Endothelial cell of umbilical vein (primary cell): ENCODE data around the gene DNAJC8. TPM values are rescaled to one million over a fixed set of nuclear protein-coding genes. Genes with fewer than 3 reads are reported as not detected.

Source experiments
- BruUV-seq: library from RNA; stranded (reverse); fragments of 400-500 nt; replicated peaks from 2 replicates; lab custom pipeline; 2021; lab: Mats Ljungman, UMichigan
- CTCF ChIA-PET: fragments of 300-600, 350-600 bp; sonication (Branson Sonifier 250); formaldehyde crosslinking; loops from one replicate; lab custom pipeline; 2021; ENCODE audit warnings: antibody characterized with exemption, inconsistent platforms; lab: Charles Lee
- POLR2A ChIA-PET: fragments of 300-600, 350-600 bp; sonication (Branson Sonifier 250); formaldehyde crosslinking; loops from one replicate; lab custom pipeline; 2021; ENCODE audit warnings: antibody characterized with exemption, inconsistent platforms; lab: Charles Lee
- DNase-seq: peaks from one replicate; pipeline ENCODE4 v3.0.0-alpha.2; 2011; ENCODE audit warnings: low read depth, low spot score
- FAIRE-seq: peaks from 2 replicates; lab custom pipeline; 2011; peaks lifted over from hg19 to GRCh38; lab: Jason Lieb, UNC
- H2AFZ ChIP-seq: 2 replicates; pipeline ENCODE4 v1.6.0; 2012; ENCODE audit warnings: low read depth, low read length, control low read depth, inconsistent platforms
- H3K27ac ChIP-seq: 2 replicates; pipeline ENCODE4 v1.5.1; 2011; ENCODE audit warnings: low read depth, mild to moderate bottlenecking, control low read depth, low read length, moderate library complexity; ENCODE audit not compliant: insufficient read depth
- H3K27me3 ChIP-seq, 2 experiments: 2 replicates each; pipeline versions ENCODE4 v1.6.0 to v1.6.1; 2011; ENCODE audit warnings: low read length in 2 of 2, mixed read lengths in 1 of 2; ENCODE audit not compliant: control insufficient read depth in 2 of 2, insufficient read depth in 2 of 2
- H3K36me3 ChIP-seq, 2 experiments: 2 replicates in 1 of 2; 3 replicates in 1 of 2; pipeline ENCODE4 v1.5.1; 2011; ENCODE audit warnings: low read length in 2 of 2, mild to moderate bottlenecking in 1 of 2, moderate library complexity in 1 of 2; ENCODE audit not compliant: control insufficient read depth in 2 of 2, insufficient read depth in 2 of 2; ENCODE audit errors: extremely low read depth in 1 of 2
- H3K4me1 ChIP-seq: 3 replicates; pipeline ENCODE4 v1.5.1; 2011; ENCODE audit warnings: mild to moderate bottlenecking, low read length; ENCODE audit not compliant: control insufficient read depth, insufficient read depth; ENCODE audit errors: extremely low read depth
- H3K4me2 ChIP-seq: 2 replicates; pipeline ENCODE4 v1.6.1; 2011; ENCODE audit warnings: low read length, control low read depth, mixed read lengths; ENCODE audit not compliant: insufficient read depth
- H3K4me3 ChIP-seq, 3 experiments: fragments of 200-600 bp in 1 of 3; sonication (generic), shearing (Covaris generic) in 1 of 3; replicated peaks in 1 of 3; 2 replicates each; pipeline ENCODE4 v1.5.1; 2011 to 2016; ENCODE audit warnings: control low read depth in 3 of 3, low read length in 3 of 3, mild to moderate bottlenecking in 2 of 3, inconsistent platforms in 1 of 3, low read depth in 1 of 3, moderate library complexity in 1 of 3; ENCODE audit not compliant: insufficient read depth in 1 of 3
- H3K79me2 ChIP-seq: 2 replicates; pipeline ENCODE4 v1.6.0; 2012; ENCODE audit warnings: low read length, inconsistent platforms; ENCODE audit not compliant: control insufficient read depth, insufficient read depth
- H3K9ac ChIP-seq: replicated peaks from 2 replicates; pipeline ENCODE3; 2011; ENCODE audit warnings: low read length, control low read depth; ENCODE audit not compliant: insufficient read depth; ENCODE audit errors: extremely low read depth
- H3K9me1 ChIP-seq: replicated peaks from 3 replicates; pipeline ENCODE4 v1.6.0; 2011; ENCODE audit warnings: mild to moderate bottlenecking, low read length; ENCODE audit not compliant: control insufficient read depth, insufficient read depth; ENCODE audit errors: extremely low read depth
- H3K9me3 ChIP-seq: replicated peaks from 2 replicates; pipeline ENCODE4 v1.5.1; 2012; ENCODE audit warnings: low read length, inconsistent platforms; ENCODE audit not compliant: control insufficient read depth, insufficient read depth
- H4K20me1 ChIP-seq: replicated peaks from 2 replicates; pipeline ENCODE3; 2011; ENCODE audit warnings: mild to moderate bottlenecking, low read length; ENCODE audit not compliant: control insufficient read depth, insufficient read depth; ENCODE audit errors: extremely low read depth
- CTCF ChIP-seq, 2 donors: IDR thresholded peaks; 1 replicate in 1 of 2; 2 replicates in 1 of 2; pipeline ENCODE4 v1.5.1; 2011; ENCODE audit warnings: low read length in 2 of 2, mild to moderate bottlenecking in 2 of 2, moderate library complexity in 2 of 2, control low read depth in 1 of 2, inconsistent platforms in 1 of 2, low read depth in 1 of 2; ENCODE audit not compliant: insufficient read depth in 1 of 2; ENCODE audit errors: extremely low read depth in 1 of 2
- EZH2 ChIP-seq: IDR thresholded peaks from 2 replicates; pipeline ENCODE4 v1.6.1; 2012; ENCODE audit warnings: borderline replicate concordance, low read depth, mild to moderate bottlenecking, moderate library complexity, low read length, inconsistent platforms; ENCODE audit not compliant: severe bottlenecking
- GATA2 ChIP-seq: IDR thresholded peaks from 2 replicates; pipeline ENCODE4 v1.7.0; 2011; ENCODE audit warnings: low read depth, mild to moderate bottlenecking, moderate library complexity, mixed read lengths, low read length; ENCODE audit not compliant: insufficient read length, insufficient read depth
- JUN ChIP-seq: IDR thresholded peaks from 2 replicates; pipeline ENCODE4 v1.6.1; 2011; ENCODE audit warnings: borderline replicate concordance, low read depth; ENCODE audit not compliant: insufficient read length, insufficient read depth
- MAX ChIP-seq: IDR thresholded peaks from 2 replicates; pipeline ENCODE4 v1.6.1; 2011; ENCODE audit not compliant: insufficient read depth, insufficient read length
- MYC ChIP-seq: IDR thresholded peaks from one replicate; pipeline ENCODE4 v1.6.1; 2011; ENCODE audit warnings: mild to moderate bottlenecking, low read depth, low read length
- dilution Hi-C: fragments of 300-500 bp; cut with MboI; formaldehyde crosslinking; loops from one replicate; pipeline ENCODE4 v1.15.0; 2019; ENCODE audit warnings: low sequenced_read_pairs; ENCODE audit not compliant: extremely low pct_ligation_motif_present
- intact Hi-C: fragments of 100-400 bp; cut with micrococcal nuclease; formaldehyde crosslinking; loops from one replicate; pipeline ENCODE4 v1.10.0; 2022
- polyA plus RNA-seq, 4 experiments: library from polyadenylated mRNA; depleted of rRNA in 3 of 4; stranded (reverse) in 3 of 4; unstranded in 1 of 4; fragments of >200 nt; gene quantifications; 2 replicates each; pipeline versions ENCODE4 v1.2.1 to v1.2.3, GENCODE V29; 2011 to 2012; ENCODE audit warnings: missing spikeins in 1 of 4
- total RNA-seq: library from RNA; stranded (reverse); gene quantifications from 2 replicates; pipeline ENCODE4 v1.2.3, GENCODE V29; 2021

The DNAJC8 gene
- total and polyA plus RNA-seq, 2 donors (not counting 3 experiments of a cell fraction or from before 2014, with no cell fraction given), result 71.0 to 106 TPM

DNA sequence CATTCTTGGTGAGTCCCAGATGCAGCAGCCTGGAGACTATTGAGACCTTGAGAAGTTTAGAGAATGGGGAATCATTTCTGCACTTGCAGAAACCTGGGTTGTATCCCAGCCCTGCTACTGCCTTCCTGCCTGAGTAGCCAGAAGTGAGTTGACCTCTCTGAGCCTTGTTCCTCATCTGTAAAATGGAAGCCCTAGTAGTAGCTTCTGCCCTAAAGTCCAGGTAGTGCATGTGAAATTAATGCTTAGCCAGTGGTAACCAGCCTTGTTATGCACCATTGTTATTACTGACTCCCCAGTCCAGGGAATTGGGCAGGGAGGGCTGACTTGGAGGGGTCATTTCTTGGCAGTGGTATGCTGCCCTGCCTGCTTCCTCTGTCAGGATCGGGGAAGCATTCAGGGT, 32.1 kb upstream of the DNAJC8 start:
- DNase-seq (no peak), FAIRE-seq (no peak)
- Histone ChIP-seq H2AFZ (no peak overlapping the region), H3K4me2 (no peak overlapping the region), H3K9ac (no peak overlapping the region), H3K27me3 (no peaks in the 10 kb centered on the region), H3K9me3 (no peaks in the 10 kb centered on the region), H3K4me3 (no peak overlapping the region), H4K20me1 (peaks cover 12% of the 10 kb centered on the region), H3K27ac (no peak overlapping the region), H3K9me1 (no peaks in the 10 kb centered on the region), H3K79me2 (peaks cover 75% of the 10 kb centered on the region), H3K36me3 (no peaks in the 10 kb centered on the region), H3K4me1 (peaks cover 7% of the 10 kb centered on the region)
- BruUV-seq, result no TSS peak
- ChIA-PET POLR2A (no interaction called here), CTCF (interaction anchor here (2.3 kb wide), 1 partner anchor 16 kb away, joined by 12 read pairs; no protein-coding TSS in a partner anchor)
- no peak for TF ChIP-seq GATA2
- TF ChIP-seq EZH2, result no peak
- no peak for TF ChIP-seq MYC
- no peak for TF ChIP-seq MAX
- TF ChIP-seq JUN, result no peak
- no peak for TF ChIP-seq CTCF (IDR thresholded peaks at IDR 0.05; ENCODE audit: extremely low read depth in 1 of 2, insufficient read depth in 1 of 2, low read depth in 1 of 2, low read length in 2 of 2)
- dilution Hi-C loops (loop anchor here (25.0 kb wide), 1 partner anchor 347 kb away; no protein-coding TSS in a partner anchor), intact Hi-C loops (no loop called here)
